Endothelial cell of umbilical vein (primary cell): ENCODE measurements around the gene KCNC1.

Experiments used
- EZH2 ChIP-seq: IDR thresholded peaks from 2 replicates; pipeline ENCODE4 v1.6.1; 2012; ENCODE audit warnings: borderline replicate concordance, low read depth, mild to moderate bottlenecking, moderate library complexity, low read length, inconsistent platforms; ENCODE audit not compliant: severe bottlenecking
- MAX ChIP-seq: IDR thresholded peaks from 2 replicates; pipeline ENCODE4 v1.6.1; 2011; ENCODE audit not compliant: insufficient read depth, insufficient read length
- POLR2AphosphoS5 ChIP-seq: IDR thresholded peaks from 2 replicates; pipeline ENCODE4 v1.6.1; 2012; ENCODE audit warnings: low read depth, mild to moderate bottlenecking, control low read depth, low read length, moderate library complexity; ENCODE audit not compliant: insufficient read depth
- TF ChIP-seq, protein P1 (sequence below), 2 donors: IDR thresholded peaks; 1 replicate in 1 of 2; 2 replicates in 1 of 2; pipeline ENCODE4 v1.5.1; 2011; ENCODE audit warnings: low read length in 2 of 2, mild to moderate bottlenecking in 2 of 2, moderate library complexity in 2 of 2, control low read depth in 1 of 2, inconsistent platforms in 1 of 2, low read depth in 1 of 2; ENCODE audit not compliant: insufficient read depth in 1 of 2; ENCODE audit errors: extremely low read depth in 1 of 2

DNA sequence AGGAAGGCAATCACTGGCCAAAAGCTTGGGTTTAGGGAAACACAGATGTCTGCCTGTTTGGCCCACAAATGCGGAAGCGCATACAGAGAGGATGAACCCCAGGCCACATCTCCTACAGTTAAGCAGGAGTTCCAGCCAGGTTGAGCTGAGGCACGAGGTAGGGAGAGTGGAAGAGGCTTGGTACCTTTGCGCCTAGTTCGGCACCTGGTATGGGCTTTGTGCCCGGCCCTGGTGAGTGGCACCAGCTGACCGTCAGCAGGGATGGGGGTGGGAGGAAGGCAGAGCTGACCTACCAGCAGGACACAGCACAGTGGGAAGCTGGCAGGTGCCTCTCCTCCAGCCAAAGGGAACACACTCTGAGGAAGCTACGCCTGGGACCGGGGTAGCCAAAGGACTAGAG lies 57.6 kb downstream of the KCNC1 start:
- TF ChIP-seq POLR2AphosphoS5 (no peak), MAX (no peak), EZH2 (no peak)
- TF ChIP-seq, protein P1, sequence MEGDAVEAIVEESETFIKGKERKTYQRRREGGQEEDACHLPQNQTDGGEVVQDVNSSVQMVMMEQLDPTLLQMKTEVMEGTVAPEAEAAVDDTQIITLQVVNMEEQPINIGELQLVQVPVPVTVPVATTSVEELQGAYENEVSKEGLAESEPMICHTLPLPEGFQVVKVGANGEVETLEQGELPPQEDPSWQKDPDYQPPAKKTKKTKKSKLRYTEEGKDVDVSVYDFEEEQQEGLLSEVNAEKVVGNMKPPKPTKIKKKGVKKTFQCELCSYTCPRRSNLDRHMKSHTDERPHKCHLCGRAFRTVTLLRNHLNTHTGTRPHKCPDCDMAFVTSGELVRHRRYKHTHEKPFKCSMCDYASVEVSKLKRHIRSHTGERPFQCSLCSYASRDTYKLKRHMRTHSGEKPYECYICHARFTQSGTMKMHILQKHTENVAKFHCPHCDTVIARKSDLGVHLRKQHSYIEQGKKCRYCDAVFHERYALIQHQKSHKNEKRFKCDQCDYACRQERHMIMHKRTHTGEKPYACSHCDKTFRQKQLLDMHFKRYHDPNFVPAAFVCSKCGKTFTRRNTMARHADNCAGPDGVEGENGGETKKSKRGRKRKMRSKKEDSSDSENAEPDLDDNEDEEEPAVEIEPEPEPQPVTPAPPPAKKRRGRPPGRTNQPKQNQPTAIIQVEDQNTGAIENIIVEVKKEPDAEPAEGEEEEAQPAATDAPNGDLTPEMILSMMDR (IDR thresholded peaks at IDR 0.05; ENCODE audit: extremely low read depth in 1 of 2, insufficient read depth in 1 of 2, low read depth in 1 of 2, low read length in 2 of 2): no peak
